Measurements from ENCODE around the gene MEIOB. TPM values are rescaled to one million over a fixed set of nuclear protein-coding genes. Genes with fewer than 3 reads are reported as not detected.

MEIOB gene
- polyA plus RNA-seq, 1 donor: 0.57 TPM

- no peak for DNase-seq (ENCODE audit: low read depth)
Measured at GRCh38 chr16:1831186-1832075, 40.5 kb downstream of the MEIOB start.

- DNase-seq (ENCODE audit: low read depth): no peak
Measured at GRCh38 chr16:1830213-1830612, 41.8 kb downstream of the MEIOB start.

GRCh38 chr16:1828645-1829410 is 43.1 kb downstream of the MEIOB start:
- DNase-seq (ENCODE audit: low read depth): no peak

- peak; percentile 82 for DNase-seq (ENCODE audit: low read depth)
Measured at GRCh38 chr16:1826691-1827573, 45.0 kb downstream of the MEIOB start, which contains the start of the genes FAHD1 and HAGH. TSS of gene FAHD1 (plus strand) at chr16:1827206. CDS start at chr16:1827239, 33 bp downstream. TSS of gene HAGH (minus strand) at chr16:1826825. CDS start at chr16:1826787, 38 bp downstream.

GRCh38 chr16:1825864-1826690 is 45.9 kb downstream of the MEIOB start:
- no peak for DNase-seq (ENCODE audit: low read depth)

GRCh38 chr16:1825381-1825863 is 46.5 kb downstream of the MEIOB start:
- DNase-seq (ENCODE audit: low read depth): no peak

GRCh38 chr16:1823821-1824220 is 48.1 kb downstream of the MEIOB start:
- DNase-seq (ENCODE audit: low read depth): no peak

GRCh38 chr16:1822801-1823200 is 49.2 kb downstream of the MEIOB start:
- no peak for DNase-seq (ENCODE audit: low read depth)

- no peak for DNase-seq (ENCODE audit: low read depth)
Measured at GRCh38 chr16:1821861-1822611, 49.9 kb downstream of the MEIOB start.

- no peak for DNase-seq (ENCODE audit: low read depth)
Measured at GRCh38 chr16:1820946-1821290, 51.0 kb downstream of the MEIOB start.

- DNase-seq (ENCODE audit: low read depth): no peak
Measured at GRCh38 chr16:1820096-1820945, 51.6 kb downstream of the MEIOB start.

- no peak for DNase-seq (ENCODE audit: low read depth)
Measured at GRCh38 chr16:1819611-1820010, 52.4 kb downstream of the MEIOB start.

GRCh38 chr16:1818873-1819525 is 53.0 kb downstream of the MEIOB start:
- no peak for DNase-seq (ENCODE audit: low read depth)

GRCh38 chr16:1818204-1818872 is 53.6 kb downstream of the MEIOB start:
- DNase-seq (ENCODE audit: low read depth): no peak

- no peak for DNase-seq (ENCODE audit: low read depth)
Measured at GRCh38 chr16:1817716-1818115, 54.2 kb downstream of the MEIOB start.

- DNase-seq (ENCODE audit: low read depth): no peak
Measured at GRCh38 chr16:1817276-1817589, 54.7 kb downstream of the MEIOB start.

- DNase-seq (ENCODE audit: low read depth): no peak
Measured at GRCh38 chr16:1816396-1817275, 55.3 kb downstream of the MEIOB start.

Measured in forelimb muscle (tissue), 1 donor.